Measurements from ENCODE around the gene UBE2A. TPM values are rescaled to one million over a fixed set of nuclear protein-coding genes. Genes with fewer than 3 reads are reported as not detected.

Gene UBE2A
- total RNA-seq, 1 donor from 2014 or later: 61.2 TPM

GRCh38 chrX:119604766-119605463, 30.6 kb downstream of the UBE2A start:
- DNase-seq: no peak
- Histone ChIP-seq H3K27ac (replicated peaks) (peak overlapping the region; percentile 90), H3K9me3 (replicated peaks) (no peaks in the 10 kb centered on the region), H3K4me1 (peaks cover 9% of the 10 kb centered on the region), H3K27me3 (ENCODE audit: low read depth) (no peaks in the 10 kb centered on the region), H3K4me3 (peak overlapping the region; percentile 81), H3K36me3 (no peaks in the 10 kb centered on the region)
- intact Hi-C loops (cut with micrococcal nuclease): no loop called here
- TF ChIP-seq CTCF (IDR thresholded peaks at IDR 0.05; ENCODE audit: borderline replicate concordance): no peak

- TF ChIP-seq CTCF (IDR thresholded peaks at IDR 0.05; ENCODE audit: borderline replicate concordance): no peak
- peak overlapping the region; percentile 81 for H3K4me3 ChIP-seq
- H3K36me3 ChIP-seq: no peaks in the 10 kb centered on the region
- DNase-seq: peak; percentile 19
- no peaks in the 10 kb centered on the region for H3K27me3 ChIP-seq (ENCODE audit: low read depth)
- H3K4me1 ChIP-seq: peaks cover 9% of the 10 kb centered on the region
- H3K27ac ChIP-seq (replicated peaks): peak overlapping the region; percentile 90
- intact Hi-C loops (cut with micrococcal nuclease): no loop called here
- no peaks in the 10 kb centered on the region for H3K9me3 ChIP-seq (replicated peaks)
These were observed 31.3 kb downstream of the UBE2A start for GRCh38 chrX:119605464-119606279.

- Histone ChIP-seq H3K27me3 (ENCODE audit: low read depth) (no peaks in the 10 kb centered on the region), H3K4me1 (peaks cover 9% of the 10 kb centered on the region), H3K9me3 (replicated peaks) (no peaks in the 10 kb centered on the region), H3K4me3 (peak within 1 kb of the TSS; percentile 81), H3K27ac (replicated peaks) (peak within 1 kb of the TSS; percentile 90), H3K36me3 (no peaks in the 10 kb centered on the region)
- intact Hi-C loops (cut with micrococcal nuclease): no loop called here
- no peak for TF ChIP-seq CTCF (IDR thresholded peaks at IDR 0.05; ENCODE audit: borderline replicate concordance)
- DNase-seq: peak; percentile 92
These were observed 32.1 kb downstream of the UBE2A start, which contains the start of gene NKRF for GRCh38 chrX:119606280-119607017. Gene NKRF (minus strand): TSS chrX:119606424.

- DNase-seq: no peak
- H3K9me3 ChIP-seq (replicated peaks): no peaks in the 10 kb centered on the region
- no peak for TF ChIP-seq CTCF (IDR thresholded peaks at IDR 0.05; ENCODE audit: borderline replicate concordance)
- H3K27ac ChIP-seq (replicated peaks): peak overlapping the region; percentile 90
- no peaks in the 10 kb centered on the region for H3K36me3 ChIP-seq
- H3K4me1 ChIP-seq: peaks cover 9% of the 10 kb centered on the region
- intact Hi-C loops (cut with micrococcal nuclease): no loop called here
- H3K4me3 ChIP-seq: peak overlapping the region; percentile 81
- no peaks in the 10 kb centered on the region for H3K27me3 ChIP-seq (ENCODE audit: low read depth)
These were observed 32.6 kb downstream of the UBE2A start for GRCh38 chrX:119607018-119607389.

GRCh38 chrX:119614776-119615175, 40.4 kb downstream of the UBE2A start:
- intact Hi-C loops (cut with micrococcal nuclease): no loop called here
- Histone ChIP-seq H3K4me1 (no peaks in the 10 kb centered on the region), H3K27ac (replicated peaks) (no peak overlapping the region), H3K9me3 (replicated peaks) (no peaks in the 10 kb centered on the region), H3K27me3 (ENCODE audit: low read depth) (no peaks in the 10 kb centered on the region), H3K4me3 (no peak overlapping the region), H3K36me3 (no peaks in the 10 kb centered on the region)
- no peak for DNase-seq
- no peak for TF ChIP-seq CTCF (IDR thresholded peaks at IDR 0.05; ENCODE audit: borderline replicate concordance)

All from left ventricle myocardium inferior (tissue), 1 donor.